ENCODE measurements around the gene CNOT9.

The CNOT9 gene

GRCh38 chr2:218645126-218645525 lies 76.5 kb downstream of the CNOT9 start:
- Histone ChIP-seq H3K27ac (no peak overlapping the region), H4K20me1 (ENCODE audit: insufficient read depth) (no peaks in the 10 kb centered on the region), H3K9ac (no peak overlapping the region)

More at GRCh38 chr2:218645126-218645525, 76.5 kb downstream of the CNOT9 start:
- Histone ChIP-seq H3K79me2 (ENCODE audit: insufficient read depth, low read depth) (no peaks in the 10 kb centered on the region), H3K36me3 (ENCODE audit: insufficient read depth) (peaks cover 12% of the 10 kb centered on the region; the same call in 1 of the 2 replicates), H3K4me1 (ENCODE audit: low read depth, poor library complexity, severe bottlenecking) (peaks cover 6% of the 10 kb centered on the region), H2AFZ (ENCODE audit: low read depth) (no peak overlapping the region), H3K27me3 (ENCODE audit: insufficient read depth, low read depth) (no peaks in the 10 kb centered on the region), H3K4me3 (IDR thresholded peaks at IDR 0.05; ENCODE audit: insufficient read depth, low read depth, low read length) (no peak overlapping the region), H3K4me2 (no peak overlapping the region)
- no peak for TF ChIP-seq CTCF (conservative IDR thresholded peaks at IDR 0.05; ENCODE audit: low read depth, low read length)

Measured in KMS-11 (cell line).